Panc1 (cell line): ENCODE measurements around the gene PCDHA7. TPM values are rescaled to one million over a fixed set of nuclear protein-coding genes. Genes with fewer than 3 reads are reported as not detected.

Source experiments
- ATAC-seq: fragments of 200-7000 bp; cut with Tn5 transposase; 2 replicates; pipeline ENCODE4 v1.9.1; 2020; ENCODE audit warnings: mild to moderate bottlenecking, moderate library complexity
- BruUV-seq: library from RNA; stranded (reverse); fragments of 400-500 nt; replicated peaks from 2 replicates; lab custom pipeline; 2021; lab: Mats Ljungman, UMichigan
- CTCF ChIA-PET: fragments of 300-600 bp; sonication (Branson Sonifier 250); formaldehyde crosslinking; loops from one replicate; lab custom pipeline; 2022; ENCODE audit warnings: antibody characterized with exemption; lab: Charles Lee
- POLR2A ChIA-PET: fragments of 300-600 bp; sonication (Branson Sonifier 250); formaldehyde crosslinking; loops from one replicate; lab custom pipeline; 2022; ENCODE audit warnings: antibody characterized with exemption; lab: Charles Lee
- DNase-seq: peaks from one replicate; pipeline ENCODE4 v3.0.0-alpha.2; 2010; ENCODE audit warnings: low read depth, low spot score
- H3K27ac ChIP-seq: 2 replicates; pipeline ENCODE4 v1.5.1; 2011; ENCODE audit warnings: mild to moderate bottlenecking, low read length, inconsistent platforms
- H3K27me3 ChIP-seq: fragments of 200-500 bp; sonication (Bioruptor generic); 2 replicates; pipeline ENCODE4 v1.6.0; 2014; ENCODE audit warnings: low read length, inconsistent platforms; ENCODE audit not compliant: control insufficient read depth, insufficient read depth
- H3K36me3 ChIP-seq: fragments of 200-500 bp; sonication (Bioruptor generic); 2 replicates; pipeline ENCODE4 v1.5.1; 2014; ENCODE audit warnings: inconsistent platforms, mild to moderate bottlenecking, low read length, moderate library complexity; ENCODE audit not compliant: control insufficient read depth, insufficient read depth
- H3K4me1 ChIP-seq: 2 replicates; pipeline ENCODE4 v1.5.1; 2011; ENCODE audit warnings: inconsistent platforms, mild to moderate bottlenecking, low read length, moderate library complexity; ENCODE audit not compliant: control insufficient read depth, insufficient read depth
- H3K4me3 ChIP-seq, 2 experiments: 2 replicates each; pipeline ENCODE4 v1.5.1; 2011 to 2012; ENCODE audit warnings: low read depth in 2 of 2, low read length in 2 of 2, mild to moderate bottlenecking in 2 of 2, inconsistent platforms in 1 of 2, moderate library complexity in 1 of 2
- H3K9me3 ChIP-seq: fragments of 200-500 bp; sonication (Bioruptor generic); 2 replicates; pipeline ENCODE4 v1.5.1; 2014; ENCODE audit warnings: low read depth, mild to moderate bottlenecking, inconsistent platforms, low read length, moderate library complexity; ENCODE audit not compliant: control insufficient read depth, insufficient read depth
- CTCF ChIP-seq: fragments of 450-650 bp; IDR thresholded peaks from 2 replicates; pipeline ENCODE4 v1.5.1; 2017; ENCODE audit warnings: mild to moderate bottlenecking
- POLR2AphosphoS5 ChIP-seq: IDR thresholded peaks from 2 replicates; pipeline ENCODE4 v1.6.1; 2012; ENCODE audit warnings: mild to moderate bottlenecking, low read depth, low read length, moderate library complexity
- REST ChIP-seq, 2 experiments: IDR thresholded peaks; 2 replicates each; pipeline ENCODE4 v1.6.1; 2011 to 2012; ENCODE audit warnings: low read depth in 2 of 2, control low read depth in 1 of 2, low read length in 1 of 2, mild to moderate bottlenecking in 1 of 2, moderate library complexity in 1 of 2; ENCODE audit not compliant: insufficient read depth in 1 of 2
- SIN3A ChIP-seq: IDR thresholded peaks from 2 replicates; pipeline ENCODE4 v1.6.1; 2012; ENCODE audit warnings: low read depth, mild to moderate bottlenecking, low read length, moderate library complexity, borderline replicate concordance; ENCODE audit not compliant: insufficient read depth
- TCF7L2 ChIP-seq: IDR thresholded peaks from 2 replicates; pipeline ENCODE4 v1.6.1; 2011; ENCODE audit warnings: mild to moderate bottlenecking, low read depth, low read length, inconsistent platforms
- in situ Hi-C: cut with HindIII; loops from 2 replicates; pipeline ENCODE4 v1.10.0; 2016; ENCODE audit warnings: low sequenced_read_pairs, low pct_unique_long_range_greater_than_20kb
- intact Hi-C: fragments of 100-400 bp; cut with micrococcal nuclease; formaldehyde crosslinking; loops from one replicate; pipeline ENCODE4 v1.10.0; 2022; ENCODE audit not compliant: unreplicated experiment
- total RNA-seq: library from RNA; stranded (reverse); gene quantifications from one replicate; pipeline ENCODE4 v1.2.1, GENCODE V29; 2021; ENCODE audit not compliant: unreplicated experiment

Gene PCDHA7
- total RNA-seq, 1 experiment from 2014 or later, result 0.15 TPM

- ChIA-PET CTCF (interaction anchor here (0.7 kb wide), 2 partner anchors 136 to 153 kb away, joined by 7 to 9 read pairs; no protein-coding TSS in a partner anchor), POLR2A (no interaction called here)
- BruUV-seq, result no TSS peak
- DNase-seq (no peak), ATAC-seq (peak; percentile 82)
- Histone ChIP-seq H3K4me1 (no peaks in the 10 kb centered on the region), H3K36me3 (no peaks in the 10 kb centered on the region; the same call in 1 of the 2 replicates), H3K27me3 (no peaks in the 10 kb centered on the region), H3K4me3 (peak overlapping the region; percentile 24 to 54), H3K27ac (no peak overlapping the region), H3K9me3 (no peaks in the 10 kb centered on the region; the same call in 1 of the 2 replicates)
- in situ Hi-C loops (no loop called here), intact Hi-C loops (loop anchor here (1.0 kb wide), 1 partner anchor 158 kb away; no protein-coding TSS in a partner anchor)
- TF ChIP-seq CTCF, result peak; percentile 70
- no peak for TF ChIP-seq SIN3A
These were observed 48.5 kb downstream of the PCDHA7 start for GRCh38 chr5:140882591-140882899.

- no peak overlapping the region for H3K27ac ChIP-seq
- no peak overlapping the region for H3K4me3 ChIP-seq
- no peaks in the 10 kb centered on the region for H3K4me1 ChIP-seq
- H3K9me3 ChIP-seq, result no peaks in the 10 kb centered on the region
- BruUV-seq, result no TSS peak
- DNase-seq (no peak), ATAC-seq (no peak)
- intact Hi-C loops, result no loop called here
- POLR2A ChIA-PET, result no interaction called here
- in situ Hi-C loops, result no loop called here
- no peaks in the 10 kb centered on the region for H3K27me3 ChIP-seq
- CTCF ChIA-PET, result no interaction called here
- TF ChIP-seq REST (IDR thresholded peaks at IDR 0.05; ENCODE audit: insufficient read depth in 1 of 2, low read depth in 2 of 2, low read length in 1 of 2) (peak in 1 of 2 experiments; percentile 66; a peak in 1 of 4 replicates), SIN3A (no peak)
- H3K36me3 ChIP-seq, result no peaks in the 10 kb centered on the region; the same call in 1 of the 2 replicates
These were observed 49.3 kb downstream of the PCDHA7 start for GRCh38 chr5:140883373-140883772.

- intact Hi-C loops (no loop called here), in situ Hi-C loops (no loop called here)
- Histone ChIP-seq H3K9me3 (no peaks in the 10 kb centered on the region), H3K27ac (no peak overlapping the region), H3K4me1 (no peaks in the 10 kb centered on the region), H3K36me3 (no peaks in the 10 kb centered on the region; the same call in 1 of the 2 replicates), H3K4me3 (no peak overlapping the region), H3K27me3 (no peaks in the 10 kb centered on the region)
- no peak for DNase-seq
- ChIA-PET CTCF (no interaction called here), POLR2A (no interaction called here)
- no peak for ATAC-seq
- no TSS peak for BruUV-seq
- TF ChIP-seq CTCF (no peak), POLR2AphosphoS5 (no peak), REST (IDR thresholded peaks at IDR 0.05; ENCODE audit: insufficient read depth in 1 of 2, low read depth in 2 of 2, low read length in 1 of 2) (no peak), SIN3A (no peak), TCF7L2 (no peak)
These were observed 50.0 kb downstream of the PCDHA7 start for GRCh38 chr5:140883927-140884697.
